Activated naive CD8-positive, alpha-beta T cell treated with anti-CD3 and anti-CD28 coated beads for 36 hours (primary cell): ENCODE measurements around the gene ICE1. TPM values are rescaled to one million over a fixed set of nuclear protein-coding genes. Genes with fewer than 3 reads are reported as not detected.
"Not testable (repeated sequence)": the region's sequence is repeated elsewhere in the genome, so short reads cannot be mapped to it uniquely, and the experiment has no call there.

Source experiments
- DNase-seq: peaks from one replicate; pipeline ENCODE4 v3.0.0; 2021
- H3K27ac Mint-ChIP-seq: one replicate; pipeline ENCODE4 v1.8.0; 2022; ENCODE audit warnings: mild to moderate bottlenecking, moderate library complexity, mixed read lengths
- H3K27me3 Mint-ChIP-seq: one replicate; pipeline ENCODE4 v1.8.0; 2022; ENCODE audit warnings: mild to moderate bottlenecking, mixed read lengths
- H3K36me3 Mint-ChIP-seq: one replicate; pipeline ENCODE4 v1.8.0; 2021; ENCODE audit warnings: mild to moderate bottlenecking, mixed read lengths
- H3K4me1 Mint-ChIP-seq: one replicate; pipeline ENCODE4 v1.8.0; 2021; ENCODE audit warnings: mixed read lengths
- H3K4me3 Mint-ChIP-seq: one replicate; pipeline ENCODE4 v1.8.0; 2022; ENCODE audit warnings: mild to moderate bottlenecking, moderate library complexity, mixed read lengths
- H3K9me3 Mint-ChIP-seq: one replicate; pipeline ENCODE4 v1.8.0; 2022; ENCODE audit warnings: mixed read lengths
- total RNA-seq, 2 experiments: library from RNA; stranded (reverse); gene quantifications; one replicate each; pipeline ENCODE4 v1.2.3, GENCODE V29; 2021

The ICE1 gene
- total RNA-seq, 2 experiments from 2014 or later: 35.9 to 37.7 TPM

- no peaks in the 10 kb centered on the region for H3K27me3 Mint-ChIP-seq
- no peak overlapping the region for H3K27ac Mint-ChIP-seq
- peaks cover 22% of the 10 kb centered on the region for H3K4me1 Mint-ChIP-seq
- DNase-seq: no peak
- peaks cover 4% of the 10 kb centered on the region for H3K9me3 Mint-ChIP-seq
- H3K36me3 Mint-ChIP-seq: peaks cover 16% of the 10 kb centered on the region
- no peak overlapping the region for H3K4me3 Mint-ChIP-seq
Measured at GRCh38 chr5:5483880-5484598, 61.6 kb downstream of the ICE1 start.

GRCh38 chr5:5486122-5486521 lies 63.6 kb downstream of the ICE1 start:
- Mint-ChIP-seq H3K27me3 (no peaks in the 10 kb centered on the region), H3K4me3 (no peak overlapping the region), H3K36me3 (no peaks in the 10 kb centered on the region), H3K9me3 (no peaks in the 10 kb centered on the region), H3K27ac (no peak overlapping the region), H3K4me1 (peaks cover 4% of the 10 kb centered on the region)
- no peak for DNase-seq

GRCh38 chr5:5487585-5488360 lies 65.3 kb downstream of the ICE1 start:
- H3K9me3 Mint-ChIP-seq: no peaks in the 10 kb centered on the region
- H3K4me1 Mint-ChIP-seq: peaks cover 3% of the 10 kb centered on the region
- H3K36me3 Mint-ChIP-seq: no peaks in the 10 kb centered on the region
- DNase-seq: no peak
- no peaks in the 10 kb centered on the region for H3K27me3 Mint-ChIP-seq
- no peak overlapping the region for H3K27ac Mint-ChIP-seq
- H3K4me3 Mint-ChIP-seq: no peak overlapping the region

- H3K9me3 Mint-ChIP-seq: no peaks in the 10 kb centered on the region
- H3K27ac Mint-ChIP-seq: no peak overlapping the region
- H3K27me3 Mint-ChIP-seq: peaks cover 2% of the 10 kb centered on the region
- DNase-seq: no peak
- no peak overlapping the region for H3K4me3 Mint-ChIP-seq
- H3K4me1 Mint-ChIP-seq: peaks cover 7% of the 10 kb centered on the region
- H3K36me3 Mint-ChIP-seq: no peaks in the 10 kb centered on the region
Measured at GRCh38 chr5:5490774-5491347, 68.4 kb downstream of the ICE1 start.

GRCh38 chr5:5492087-5492933 lies 69.8 kb downstream of the ICE1 start:
- peaks cover 9% of the 10 kb centered on the region for H3K27me3 Mint-ChIP-seq
- peak; percentile 33 for DNase-seq
- H3K36me3 Mint-ChIP-seq: no peaks in the 10 kb centered on the region
- H3K27ac Mint-ChIP-seq: no peak overlapping the region
- H3K4me3 Mint-ChIP-seq: peak overlapping the region; percentile 44
- H3K9me3 Mint-ChIP-seq: no peaks in the 10 kb centered on the region
- H3K4me1 Mint-ChIP-seq: peaks cover 7% of the 10 kb centered on the region

GRCh38 chr5:5492934-5493271 lies 70.4 kb downstream of the ICE1 start:
- DNase-seq, H3K9me3 Mint-ChIP-seq, H3K36me3 Mint-ChIP-seq, H3K27ac Mint-ChIP-seq, H3K4me1 Mint-ChIP-seq, H3K4me3 Mint-ChIP-seq: not testable (repeated sequence)
- H3K27me3 Mint-ChIP-seq: peaks cover 13% of the 10 kb centered on the region

- no peaks in the 10 kb centered on the region for H3K9me3 Mint-ChIP-seq
- no peak overlapping the region for H3K4me3 Mint-ChIP-seq
- no peak overlapping the region for H3K27ac Mint-ChIP-seq
- DNase-seq: peak; percentile 79
- no peaks in the 10 kb centered on the region for H3K36me3 Mint-ChIP-seq
- H3K4me1 Mint-ChIP-seq: peaks cover 7% of the 10 kb centered on the region
- peaks cover 19% of the 10 kb centered on the region for H3K27me3 Mint-ChIP-seq
Measured at GRCh38 chr5:5494489-5495402, 72.3 kb downstream of the ICE1 start.

- H3K4me1 Mint-ChIP-seq: peaks cover 7% of the 10 kb centered on the region
- DNase-seq: peak; percentile 12
- H3K4me3 Mint-ChIP-seq: no peak overlapping the region
- H3K27me3 Mint-ChIP-seq: peaks cover 24% of the 10 kb centered on the region
- no peak overlapping the region for H3K27ac Mint-ChIP-seq
- no peaks in the 10 kb centered on the region for H3K36me3 Mint-ChIP-seq
- no peaks in the 10 kb centered on the region for H3K9me3 Mint-ChIP-seq
Measured at GRCh38 chr5:5497152-5497788, 74.8 kb downstream of the ICE1 start.

- peaks cover 5% of the 10 kb centered on the region for H3K9me3 Mint-ChIP-seq
- no peak overlapping the region for H3K4me3 Mint-ChIP-seq
- H3K27me3 Mint-ChIP-seq: peaks cover 37% of the 10 kb centered on the region
- DNase-seq: no peak
- H3K27ac Mint-ChIP-seq: no peak overlapping the region
- no peaks in the 10 kb centered on the region for H3K4me1 Mint-ChIP-seq
- H3K36me3 Mint-ChIP-seq: peaks cover 2% of the 10 kb centered on the region
Measured at GRCh38 chr5:5499442-5499841, 77.0 kb downstream of the ICE1 start.

- peaks cover 4% of the 10 kb centered on the region for H3K4me1 Mint-ChIP-seq
- peaks cover 2% of the 10 kb centered on the region for H3K36me3 Mint-ChIP-seq
- H3K27ac Mint-ChIP-seq: no peak overlapping the region
- peaks cover 10% of the 10 kb centered on the region for H3K9me3 Mint-ChIP-seq
- no peak overlapping the region for H3K4me3 Mint-ChIP-seq
- H3K27me3 Mint-ChIP-seq: peaks cover 31% of the 10 kb centered on the region
- DNase-seq: no peak
Measured at GRCh38 chr5:5504325-5504724, 81.8 kb downstream of the ICE1 start.

GRCh38 chr5:5505815-5506214 lies 83.3 kb downstream of the ICE1 start:
- peaks cover 4% of the 10 kb centered on the region for H3K4me1 Mint-ChIP-seq
- H3K36me3 Mint-ChIP-seq: peaks cover 2% of the 10 kb centered on the region
- no peak overlapping the region for H3K4me3 Mint-ChIP-seq
- H3K27me3 Mint-ChIP-seq: peaks cover 28% of the 10 kb centered on the region
- DNase-seq: no peak
- H3K9me3 Mint-ChIP-seq: peaks cover 10% of the 10 kb centered on the region
- H3K27ac Mint-ChIP-seq: no peak overlapping the region

- peaks cover 10% of the 10 kb centered on the region for H3K9me3 Mint-ChIP-seq
- H3K27ac Mint-ChIP-seq: no peak overlapping the region
- H3K4me3 Mint-ChIP-seq: no peak overlapping the region
- H3K27me3 Mint-ChIP-seq: peaks cover 26% of the 10 kb centered on the region
- H3K36me3 Mint-ChIP-seq: peaks cover 2% of the 10 kb centered on the region
- H3K4me1 Mint-ChIP-seq: peaks cover 4% of the 10 kb centered on the region
- no peak for DNase-seq
Measured at GRCh38 chr5:5508391-5508790, 85.9 kb downstream of the ICE1 start.

- DNase-seq: no peak
- Mint-ChIP-seq H3K27ac (no peak overlapping the region), H3K27me3 (peaks cover 10% of the 10 kb centered on the region), H3K36me3 (no peaks in the 10 kb centered on the region), H3K4me1 (no peaks in the 10 kb centered on the region), H3K4me3 (no peak overlapping the region), H3K9me3 (no peaks in the 10 kb centered on the region)
Measured at GRCh38 chr5:5511904-5512416, 89.5 kb downstream of the ICE1 start.
